HG02623 (cell line): ENCODE data around the gene PTPRM.

Experiments used
- ATAC-seq: cut with Tn5 transposase; IDR thresholded peaks from one replicate; pipeline ENCODE4 v1.9.1; 2021; ENCODE audit warnings: moderate library complexity; ENCODE audit not compliant: unreplicated experiment

The PTPRM gene

GRCh38 chr18:8337211-8337610 is 770.1 kb downstream of the PTPRM start:
- no peak for ATAC-seq

DNA sequence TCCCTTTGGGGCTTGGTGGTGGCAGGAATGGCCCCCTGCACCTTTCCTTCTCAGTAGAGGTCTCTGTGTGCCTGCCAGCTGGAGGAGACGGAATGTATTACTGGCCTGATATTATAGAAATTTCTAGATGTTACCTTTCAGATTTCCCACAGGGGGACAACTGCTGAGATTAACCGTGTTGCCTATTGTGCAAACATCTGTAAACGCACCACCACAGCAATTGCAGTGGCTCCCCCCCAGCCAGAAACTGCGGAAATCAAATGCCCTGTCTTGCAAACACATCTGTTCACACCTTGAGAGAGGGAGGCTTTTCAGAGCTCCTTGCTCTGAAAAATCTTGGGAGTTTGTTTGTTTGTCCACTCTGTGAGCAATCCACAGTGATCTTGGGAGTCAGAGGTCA is 772.1 kb downstream of the PTPRM start:
- no peak for ATAC-seq

DNA sequence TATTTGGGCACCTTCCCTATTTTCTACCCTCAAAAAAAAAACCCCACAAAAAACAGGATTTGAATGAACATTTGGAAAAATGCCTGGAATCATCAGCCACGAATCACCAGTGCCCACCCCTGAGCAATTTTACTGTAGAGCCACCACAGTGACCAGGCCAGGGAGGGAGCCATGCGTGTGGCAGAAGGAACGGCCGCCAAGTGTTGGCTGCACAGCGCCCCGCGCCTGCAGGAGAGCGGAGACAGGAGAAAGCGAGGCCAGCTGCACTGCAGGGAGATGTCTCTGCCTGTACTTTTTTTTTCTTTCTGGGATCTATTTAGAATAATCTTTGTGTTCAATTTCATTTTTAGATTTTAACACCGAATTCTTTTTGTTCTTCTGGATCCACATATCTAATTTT is 772.8 kb downstream of the PTPRM start:
- ATAC-seq = no peak

DNA sequence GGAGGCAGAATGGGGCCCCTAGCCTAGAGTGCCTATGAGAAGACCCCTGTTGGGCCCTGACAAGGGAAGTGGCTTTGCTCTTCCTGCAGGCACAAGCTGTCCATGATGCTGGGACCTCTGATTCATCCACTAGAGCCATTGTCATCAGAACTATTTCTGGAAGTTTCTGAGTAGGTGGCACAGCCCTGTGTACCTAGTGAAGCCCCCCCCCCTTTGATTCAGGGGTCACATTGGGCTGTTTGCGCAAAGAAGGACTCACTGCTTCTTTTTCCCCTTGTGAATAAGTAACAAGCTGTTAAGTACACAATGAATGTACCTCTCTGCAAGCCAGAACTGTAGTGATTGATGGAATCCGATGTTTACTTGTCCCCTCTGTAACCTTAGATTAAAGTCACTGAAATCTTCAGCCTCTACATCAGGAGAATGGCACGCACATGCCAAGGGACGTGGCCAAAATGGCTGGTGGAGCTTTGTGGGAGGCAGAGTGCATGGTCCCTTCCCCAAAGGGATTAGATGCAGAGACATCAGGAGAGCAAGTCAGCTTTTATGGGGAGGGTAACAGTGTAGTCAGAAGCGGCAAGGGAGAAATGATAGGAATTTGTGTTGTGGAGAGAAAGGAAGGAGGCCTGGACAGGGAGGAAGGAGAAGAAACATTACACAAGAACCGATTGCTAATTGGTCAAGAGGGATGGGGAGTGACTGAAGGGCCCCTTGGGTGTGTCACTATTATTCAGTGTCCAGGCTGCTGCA is 774.5 kb downstream of the PTPRM start:
- ATAC-seq = no peak

- no peak for ATAC-seq
Observed at GRCh38 chr18:8348051-8348720, 781.1 kb downstream of the PTPRM start.

DNA sequence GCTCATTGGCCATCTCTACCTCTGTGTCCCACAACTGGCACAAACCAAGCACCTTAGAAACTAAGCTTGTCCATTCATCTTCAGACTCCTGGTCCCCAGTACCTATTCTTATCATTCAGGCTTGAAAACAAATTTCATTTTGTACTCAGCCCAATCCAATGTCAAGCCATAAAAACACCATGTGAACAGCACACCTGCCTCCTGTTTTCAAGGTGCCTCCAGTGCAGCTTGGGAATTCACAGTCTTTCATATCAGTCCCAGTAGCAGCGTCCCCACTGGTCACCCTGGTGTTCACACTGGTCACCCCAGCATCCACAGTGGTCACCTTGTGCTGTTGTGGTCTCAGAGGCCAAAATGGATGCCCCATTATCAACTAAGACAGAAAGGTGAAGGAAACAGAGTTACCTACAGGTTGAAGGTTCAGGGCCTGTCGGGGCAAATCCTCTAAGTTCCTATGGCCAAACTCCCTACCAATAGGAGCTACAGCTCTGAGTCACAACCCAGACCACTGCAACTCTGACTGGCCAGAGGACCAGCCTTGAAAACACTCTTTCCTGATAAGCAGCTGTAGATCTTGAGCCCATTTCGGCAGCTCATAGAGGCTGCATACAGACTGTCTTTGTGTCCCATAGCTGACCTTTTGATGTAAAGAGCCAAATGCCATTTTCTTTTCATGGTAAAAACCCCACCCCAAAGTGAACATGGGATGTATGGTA is 782.6 kb downstream of the PTPRM start:
- no peak for ATAC-seq

DNA sequence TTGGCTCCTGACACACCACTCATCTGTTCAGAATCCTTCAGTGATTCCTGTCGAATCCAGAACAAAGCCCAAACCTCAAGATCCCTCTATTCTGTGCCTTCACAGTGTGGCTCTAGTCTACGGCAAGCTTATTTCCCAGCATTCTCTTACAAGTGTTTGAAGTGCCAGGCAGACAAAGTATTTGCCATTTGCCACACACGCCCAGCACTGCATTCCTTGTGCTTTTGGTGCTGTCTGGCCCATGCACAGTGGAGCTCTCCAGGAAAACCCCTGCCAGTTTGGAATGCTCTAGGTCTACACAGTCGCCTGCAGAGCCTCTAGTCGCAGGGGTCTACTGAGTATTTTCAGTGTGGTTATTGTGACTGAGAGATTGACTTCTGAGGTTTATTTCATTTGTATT is 783.5 kb downstream of the PTPRM start:
- ATAC-seq = no peak

GRCh38 chr18:8351161-8351560 is 784.0 kb downstream of the PTPRM start:
- ATAC-seq = no peak

DNA sequence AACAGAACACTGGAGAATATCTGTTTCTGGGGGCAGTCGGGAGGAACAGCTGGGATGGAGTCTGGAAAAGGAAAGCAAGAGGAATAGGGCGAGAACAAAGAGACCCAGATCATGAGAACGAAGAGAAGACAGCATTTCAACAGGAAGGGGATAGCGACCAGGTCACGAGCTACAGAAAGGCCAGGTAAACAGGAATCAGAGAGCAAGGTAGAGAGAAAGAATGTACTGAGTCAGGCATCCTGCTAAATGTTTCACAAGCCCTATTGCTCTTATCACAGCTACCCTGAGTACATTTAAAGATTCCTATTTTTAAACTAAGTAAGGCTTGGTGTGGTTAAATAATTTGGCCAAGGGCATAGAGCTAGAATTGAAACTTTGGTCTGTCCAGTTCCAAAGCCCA is 787.2 kb downstream of the PTPRM start:
- ATAC-seq = no peak

DNA sequence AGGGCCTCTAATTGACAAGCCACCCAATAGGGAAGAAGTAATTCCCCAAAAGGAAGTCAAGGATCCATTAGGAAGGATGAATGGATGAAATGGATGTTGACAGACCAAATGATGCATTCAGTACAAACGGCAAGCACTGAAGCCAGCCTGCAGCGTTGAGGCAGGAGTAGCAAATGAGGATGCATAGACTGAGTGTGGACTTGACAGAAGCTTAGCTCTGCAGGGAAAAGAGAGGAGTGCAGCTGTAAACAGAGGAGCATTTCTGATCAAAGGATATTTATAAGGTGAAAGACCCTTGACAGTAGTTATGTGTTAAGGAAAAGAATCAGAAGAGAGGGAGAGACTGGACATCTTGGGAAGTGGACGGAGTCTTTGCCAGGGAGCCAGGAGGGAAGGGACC is 788.9 kb downstream of the PTPRM start:
- no peak for ATAC-seq

- ATAC-seq = no peak
Observed at GRCh38 chr18:8357320-8357719, 790.2 kb downstream of the PTPRM start.

DNA sequence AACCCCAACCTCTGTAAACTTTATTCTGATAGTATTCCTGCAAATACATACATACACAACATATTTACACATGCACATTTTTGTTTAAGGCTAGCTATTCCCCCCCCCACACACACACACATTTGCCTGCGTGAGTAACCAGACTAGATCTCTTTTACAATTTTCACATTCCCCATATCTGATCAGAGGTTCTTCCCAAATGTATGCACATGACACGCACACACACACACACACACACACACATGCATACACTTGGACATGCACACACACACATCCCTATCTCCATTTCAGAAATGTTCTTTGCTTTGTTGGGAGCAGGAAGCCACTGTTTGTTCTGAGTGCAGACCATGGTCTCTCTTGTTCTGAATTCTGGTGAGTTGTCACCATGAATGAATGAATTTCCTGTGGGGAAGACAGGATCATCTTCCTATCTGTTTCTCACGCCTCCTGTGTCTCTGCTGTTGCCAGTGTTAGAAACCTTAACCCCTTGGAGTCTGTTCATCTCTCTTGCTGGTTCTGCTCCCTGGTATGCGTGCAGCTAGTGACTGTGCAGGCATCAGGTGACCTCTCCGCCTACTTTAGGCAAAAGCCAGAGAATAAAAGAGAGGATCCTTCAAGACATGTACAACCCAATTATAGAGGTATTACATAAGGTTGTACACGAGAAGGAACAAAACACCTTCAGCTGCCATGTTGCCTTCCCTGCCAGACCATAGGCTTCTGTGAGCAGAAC is 791.1 kb downstream of the PTPRM start:
- ATAC-seq = no peak

DNA sequence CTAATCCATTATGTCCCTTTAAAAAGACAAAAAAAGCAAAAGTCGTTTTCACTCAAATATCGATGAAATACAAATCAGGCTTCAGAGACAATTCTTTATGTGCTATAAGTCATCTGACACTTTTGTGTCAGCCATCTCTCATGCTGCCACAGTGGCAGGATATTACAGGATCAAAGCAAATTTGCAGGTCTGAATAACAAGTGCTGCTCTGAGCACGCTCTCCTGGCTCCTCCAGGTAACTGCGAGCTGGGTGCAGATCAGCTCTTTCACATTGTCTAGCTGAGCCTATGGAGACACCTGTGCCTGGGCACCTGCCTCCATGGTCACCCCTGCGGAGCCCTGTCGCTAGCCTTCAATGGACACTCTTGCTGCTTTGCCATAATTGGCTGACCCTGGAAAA is 792.0 kb downstream of the PTPRM start:
- ATAC-seq = no peak

- no peak for ATAC-seq
Observed at GRCh38 chr18:8359481-8359880, 792.4 kb downstream of the PTPRM start.

DNA sequence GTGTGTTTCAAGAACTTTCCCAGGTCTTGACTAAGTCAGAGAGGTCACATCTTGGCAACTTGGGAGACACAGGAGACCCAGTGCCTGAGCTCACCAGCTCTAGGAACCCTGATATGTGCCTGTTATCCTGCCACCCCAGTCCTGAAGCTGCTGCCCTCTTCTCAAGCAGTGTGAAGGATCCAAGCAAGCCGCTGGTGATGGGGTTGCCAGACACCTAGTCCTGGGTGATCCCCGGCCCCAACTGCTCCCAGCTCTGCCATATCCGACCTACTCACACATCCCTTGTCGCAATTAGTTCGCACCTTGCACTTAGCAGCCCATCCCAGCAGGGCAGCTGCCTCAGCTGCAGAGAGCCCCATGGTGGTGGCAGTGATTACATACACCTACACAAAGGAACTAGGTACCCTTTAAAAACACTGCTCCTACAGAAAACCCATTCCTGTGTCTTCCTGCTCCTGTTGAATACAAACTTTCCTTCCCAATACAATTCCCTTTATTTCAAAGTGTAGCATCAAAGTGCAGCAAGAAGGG is 794.9 kb downstream of the PTPRM start:
- ATAC-seq = no peak

DNA sequence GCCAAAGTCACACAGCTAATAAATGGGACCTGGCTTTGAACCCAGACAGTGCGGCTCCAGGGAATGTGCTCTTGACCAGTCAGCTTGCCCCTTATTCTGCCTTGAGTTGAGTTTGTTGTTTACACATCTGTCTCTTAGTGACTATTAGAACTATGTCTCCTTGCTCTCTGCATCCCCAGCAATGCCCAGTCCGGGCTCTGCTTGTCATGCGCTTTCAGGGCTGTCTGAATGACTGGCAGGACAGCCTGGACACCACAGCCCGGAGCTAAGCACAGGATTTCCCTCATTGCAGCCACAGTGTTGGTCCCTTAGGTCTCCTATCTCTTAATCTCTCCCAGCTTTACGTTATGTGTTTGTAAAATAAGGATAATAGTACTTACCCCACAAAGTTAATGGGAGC is 795.7 kb downstream of the PTPRM start:
- no peak for ATAC-seq

DNA sequence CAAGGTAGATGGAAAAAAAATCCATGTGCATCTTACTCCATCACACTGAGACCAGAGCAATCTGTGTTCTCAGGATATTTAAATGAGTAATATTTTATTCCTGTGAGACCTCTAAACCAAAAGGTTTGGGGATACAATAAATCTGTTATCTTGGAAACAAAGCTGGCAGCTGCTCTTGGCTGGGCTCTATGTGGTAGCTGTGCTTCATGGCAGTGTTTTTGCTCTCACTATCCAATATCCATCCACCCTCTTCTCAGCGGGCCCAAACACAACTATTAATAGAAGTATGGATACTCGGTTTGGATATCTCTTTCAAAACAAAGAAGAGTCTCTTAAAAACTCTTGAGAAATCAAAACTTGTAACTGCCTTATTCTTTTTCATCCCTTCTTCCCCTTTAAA is 797.3 kb downstream of the PTPRM start:
- no peak for ATAC-seq

- ATAC-seq = no peak
Observed at GRCh38 chr18:8365006-8365405, 797.9 kb downstream of the PTPRM start.

GRCh38 chr18:8365528-8365927 is 798.4 kb downstream of the PTPRM start:
- no peak for ATAC-seq

- ATAC-seq = no peak
Observed at GRCh38 chr18:8366070-8366469, 799.0 kb downstream of the PTPRM start.

GRCh38 chr18:8366656-8367055 is 799.5 kb downstream of the PTPRM start:
- ATAC-seq = no peak
